ENCODE data around the gene NGEF.

NGEF gene

DNA sequence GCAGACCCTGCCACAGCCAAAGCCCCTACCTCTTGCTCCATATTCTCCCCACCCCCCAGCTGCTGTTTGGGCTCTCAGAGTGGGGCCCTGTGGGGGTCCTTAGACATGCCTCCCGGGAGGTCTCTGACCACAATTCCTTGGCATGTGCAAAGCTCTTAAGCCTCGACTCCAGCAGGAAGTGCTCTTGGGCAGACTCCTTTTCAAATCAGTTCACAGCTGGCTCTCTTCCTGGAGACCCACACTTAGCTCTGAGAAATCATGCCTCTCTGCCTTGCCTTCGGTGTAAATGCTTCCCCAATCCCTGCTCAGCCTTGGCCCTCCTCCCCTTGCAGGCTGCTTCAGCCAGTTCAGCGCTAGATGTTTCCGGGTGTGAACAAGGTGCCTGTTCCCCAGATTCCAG is 46.9 kb downstream of the NGEF start:
- DNase-seq: no peak

DNA sequence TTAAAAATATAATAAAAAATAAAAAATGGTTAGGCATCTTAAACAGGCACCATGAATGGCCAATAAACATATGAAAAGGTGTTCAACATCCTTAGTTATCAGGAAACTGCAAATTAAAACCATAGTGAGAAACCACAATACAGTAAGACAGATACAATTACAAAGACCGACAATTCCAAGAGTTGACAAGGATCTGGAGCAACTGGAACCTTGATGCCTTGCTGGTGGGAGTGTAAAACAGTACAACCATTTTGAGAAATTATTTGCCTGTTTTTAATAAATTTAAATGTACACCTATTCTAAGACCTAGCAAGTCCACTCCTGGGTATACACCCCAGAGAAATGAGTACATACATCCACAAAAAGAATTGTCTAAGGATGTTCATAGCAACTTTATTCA is 49.1 kb downstream of the NGEF start:
- no peak for DNase-seq

DNA sequence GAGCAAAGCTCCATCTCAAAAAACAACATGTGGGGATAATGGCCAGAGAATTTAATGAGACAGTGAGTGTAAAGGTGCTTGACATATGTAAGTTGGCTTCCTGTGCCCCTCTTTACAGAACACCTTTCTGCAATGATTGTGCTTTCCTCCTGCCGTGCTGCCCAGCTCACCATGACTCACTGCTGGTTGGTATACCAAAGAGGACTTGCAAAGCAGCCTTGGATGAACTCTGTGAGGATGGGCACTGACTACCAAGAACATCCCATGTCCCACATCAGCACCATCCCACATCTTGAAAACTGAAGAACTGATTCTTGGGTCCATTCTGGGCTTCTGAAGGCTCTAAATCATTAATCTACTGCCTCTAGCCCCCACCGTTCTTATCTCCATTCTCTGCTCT is 52.2 kb downstream of the NGEF start:
- DNase-seq: no peak

- DNase-seq: no peak
Measured at GRCh38 chr2:232959139-232959538, 53.9 kb downstream of the NGEF start.

GRCh38 chr2:232957657-232958090 is 55.4 kb downstream of the NGEF start:
- no peak for DNase-seq

- DNase-seq: no peak
Measured at GRCh38 chr2:232955856-232956255, 57.2 kb downstream of the NGEF start.

- DNase-seq: no peak
Measured at GRCh38 chr2:232954691-232955090, 58.4 kb downstream of the NGEF start.

GRCh38 chr2:232951891-232952290 is 61.2 kb downstream of the NGEF start:
- no peak for DNase-seq

DNA sequence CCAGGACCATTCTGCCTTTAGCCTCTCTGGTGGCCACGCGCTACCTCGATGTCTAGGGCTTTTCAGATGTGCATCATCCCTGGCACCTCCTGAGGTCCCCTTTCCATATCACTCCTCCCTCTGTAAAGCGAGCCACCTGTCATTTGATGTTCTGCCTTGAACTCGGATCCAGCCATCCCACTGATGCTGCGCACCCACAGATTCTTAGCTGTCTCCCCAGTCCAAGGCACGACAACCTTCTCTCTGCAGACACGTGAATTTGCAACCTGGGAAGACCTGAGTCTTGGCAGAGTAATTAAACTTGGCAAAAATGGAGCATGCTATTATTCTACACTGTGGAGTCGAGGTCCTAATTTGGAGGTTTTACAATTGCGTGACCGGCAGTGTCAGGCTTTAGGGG is 61.9 kb downstream of the NGEF start:
- DNase-seq: no peak

DNA sequence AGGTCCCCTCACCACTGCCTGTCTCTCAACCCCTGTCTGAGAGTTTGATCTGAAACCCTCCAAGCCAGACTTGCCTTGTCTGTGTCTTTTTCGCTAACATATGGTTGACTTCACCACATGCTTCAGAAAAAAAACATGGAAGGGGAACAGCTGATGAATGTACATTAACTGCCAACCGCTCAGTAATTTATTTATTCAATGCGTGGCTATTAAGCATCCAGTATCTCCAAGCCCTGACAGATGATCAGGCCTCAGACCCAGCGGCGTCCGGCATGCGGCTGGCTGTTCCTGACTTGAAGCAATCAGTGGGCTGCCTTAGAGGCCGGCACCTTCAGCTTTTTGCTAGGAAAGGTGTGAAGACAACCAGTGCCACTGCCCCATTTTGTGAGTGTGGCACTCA is 62.3 kb downstream of the NGEF start:
- DNase-seq: no peak

- no peak for DNase-seq
Measured at GRCh38 chr2:232949016-232949415, 64.0 kb downstream of the NGEF start.

- DNase-seq: no peak
Measured at GRCh38 chr2:232942831-232943230, 70.2 kb downstream of the NGEF start.

DNA sequence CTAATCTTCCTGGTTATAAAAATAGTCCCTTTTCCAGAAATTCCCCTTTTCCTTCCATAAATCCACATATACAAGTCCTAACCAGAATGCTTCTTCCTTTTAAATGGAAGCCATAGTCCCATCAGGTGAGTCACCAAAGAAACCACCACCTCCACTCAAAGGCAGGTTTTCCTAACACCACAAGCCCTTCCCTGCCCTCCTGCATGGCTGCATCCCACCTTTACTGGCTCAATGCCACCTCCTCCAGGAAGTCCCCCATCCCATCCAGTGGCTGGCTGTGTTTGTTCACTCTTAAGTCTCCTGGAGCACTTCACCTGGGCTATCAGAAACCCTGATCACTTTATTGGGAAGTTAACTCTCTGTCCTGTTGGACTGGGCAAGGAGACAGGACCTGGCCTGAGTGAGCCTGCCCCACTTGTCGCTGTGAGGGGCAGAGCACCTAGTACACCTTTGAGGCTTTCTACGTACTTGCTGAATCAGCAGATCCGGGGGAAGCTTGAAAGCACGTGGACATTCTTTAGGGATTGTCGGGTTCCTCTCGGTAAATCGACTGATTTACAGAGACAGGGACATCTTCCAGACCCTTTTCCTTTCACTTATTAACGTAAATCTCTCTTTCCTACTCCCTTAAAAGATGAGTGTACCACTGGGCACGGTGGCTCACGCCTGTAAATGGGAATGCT is 71.0 kb downstream of the NGEF start:
- DNase-seq: no peak

DNA sequence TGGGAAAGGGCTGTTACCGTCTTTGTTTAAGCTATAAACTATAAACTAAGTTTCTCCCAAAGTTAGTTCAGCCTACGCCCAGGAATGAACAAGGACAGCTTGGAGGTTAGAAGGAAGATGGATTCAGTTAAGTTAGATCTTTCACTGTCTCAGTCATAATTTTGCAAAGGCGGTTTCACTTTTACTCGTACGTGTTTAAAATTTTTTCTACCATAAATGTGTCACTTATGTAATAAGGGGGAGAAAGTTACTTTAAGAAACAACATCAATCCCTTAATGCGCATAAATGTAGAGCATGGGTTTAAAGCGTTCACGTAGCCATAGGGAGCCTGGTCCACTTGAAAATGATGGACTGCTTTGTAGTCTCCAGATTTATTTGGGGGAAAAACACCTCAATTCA is 71.7 kb downstream of the NGEF start:
- no peak for DNase-seq

- DNase-seq: no peak
Measured at GRCh38 chr2:232940724-232941123, 72.3 kb downstream of the NGEF start.

DNA sequence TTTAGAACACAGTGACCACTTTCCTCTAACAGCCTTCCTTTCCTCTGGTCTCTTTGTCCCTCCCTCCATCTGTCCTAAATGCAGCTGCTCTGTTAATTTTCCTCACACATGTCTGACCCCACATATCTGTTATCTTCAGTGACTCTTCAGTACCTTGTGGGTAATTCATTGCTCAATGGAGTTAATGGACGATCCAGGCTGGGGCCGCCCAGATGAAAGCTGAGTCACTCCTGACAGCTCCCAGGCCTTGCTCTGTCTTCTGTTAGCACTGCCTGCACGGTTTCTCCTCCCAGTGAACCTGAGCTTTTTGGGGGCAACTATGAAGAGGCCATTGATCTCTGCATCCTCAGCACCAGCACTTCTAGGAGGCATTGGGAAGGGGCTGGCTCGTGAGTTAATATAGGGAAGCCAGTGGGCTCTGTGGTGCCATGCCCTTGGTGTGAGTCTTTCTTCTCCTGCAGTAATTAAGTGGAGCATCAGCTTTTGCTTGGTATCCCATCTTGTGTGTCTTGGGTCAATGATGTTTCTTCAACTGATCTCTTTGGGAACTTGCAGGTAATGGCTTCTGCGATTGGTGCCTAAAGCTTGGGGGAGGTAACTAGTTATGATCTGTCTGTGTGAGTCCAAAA is 75.7 kb downstream of the NGEF start:
- no peak for DNase-seq

GRCh38 chr2:232931636-232932035 is 81.4 kb downstream of the NGEF start:
- DNase-seq: no peak

- DNase-seq: no peak
Measured at GRCh38 chr2:232930059-232930400, 83.0 kb downstream of the NGEF start.

- DNase-seq: no peak
Measured at GRCh38 chr2:232929303-232930058, 83.6 kb downstream of the NGEF start.

- DNase-seq: no peak
Measured at GRCh38 chr2:232928551-232929302, 84.3 kb downstream of the NGEF start.

GRCh38 chr2:232927793-232928550 is 85.1 kb downstream of the NGEF start:
- DNase-seq: no peak

DNA sequence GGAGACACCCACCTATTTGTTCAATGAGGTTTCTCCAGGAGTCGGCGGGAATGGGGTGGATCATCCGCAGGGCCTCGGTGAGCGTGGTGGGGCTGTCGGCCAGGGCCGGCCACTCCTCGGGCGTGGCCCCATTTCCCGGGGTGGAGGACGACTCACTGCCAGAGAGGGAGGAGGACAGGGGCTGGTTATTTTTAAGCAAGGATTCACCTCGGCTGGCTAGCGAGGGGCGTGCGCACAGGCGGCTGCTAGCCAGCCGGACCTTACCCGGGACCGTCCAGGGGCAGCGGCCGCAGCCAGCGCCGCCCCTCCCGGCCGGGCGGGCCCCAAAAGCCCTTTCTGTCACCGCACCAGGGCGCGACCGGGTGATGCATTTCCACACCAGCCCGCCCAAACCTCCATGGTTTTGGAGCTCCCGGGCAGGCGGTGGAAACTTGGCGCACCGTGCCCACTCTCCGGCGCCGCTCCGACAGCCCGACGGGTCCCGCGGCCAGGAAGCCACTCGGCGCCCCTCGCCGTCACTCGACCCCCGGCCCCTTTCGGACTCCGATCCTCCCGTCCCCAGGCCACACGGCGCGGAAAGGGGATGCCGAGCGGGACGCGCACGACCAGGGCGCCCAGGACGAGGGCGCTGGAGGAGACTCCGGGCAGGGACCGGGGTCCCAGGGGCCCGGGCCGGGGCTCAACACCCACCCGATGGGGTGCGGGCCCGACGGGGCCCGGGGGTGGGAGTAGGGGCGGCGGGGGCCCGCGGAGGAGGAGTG is 85.8 kb downstream of the NGEF start:
- peak; percentile 42 for DNase-seq
